B cell (primary cell): ENCODE data around the gene NOTCH1.

ENCODE experiments used
- EZH2 ChIP-seq: IDR thresholded peaks from 2 replicates; pipeline ENCODE4 v1.6.1; 2012; ENCODE audit warnings: borderline replicate concordance, low read depth, mild to moderate bottlenecking, moderate library complexity, low read length; ENCODE audit not compliant: insufficient read depth, poor library complexity, severe bottlenecking
- TF ChIP-seq, protein P1 (sequence below): fragments of 200-600 bp; IDR thresholded peaks from one replicate; pipeline ENCODE4 v1.8.0; 2022; ENCODE audit warnings: antibody characterized with exemption, mild to moderate bottlenecking

DNA sequence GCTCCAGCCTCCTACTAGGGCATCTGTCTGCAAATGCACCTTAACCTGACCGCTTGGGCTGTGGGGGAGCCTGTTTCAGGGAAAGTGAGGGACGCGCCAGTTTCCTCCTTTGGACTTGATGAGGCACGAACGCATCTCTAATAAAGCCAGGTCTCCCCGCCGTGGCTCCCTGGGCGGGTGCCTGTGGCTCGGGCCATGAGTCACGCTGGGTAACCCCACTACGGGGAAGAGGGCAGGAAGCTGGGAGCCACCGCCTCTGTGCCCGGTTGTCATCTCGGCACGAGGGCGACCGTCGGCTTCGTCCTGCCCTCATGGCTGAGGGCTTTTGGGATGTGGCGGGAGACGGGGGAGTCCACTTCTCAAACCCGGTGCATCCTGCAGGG lies 12.1 kb downstream of the NOTCH1 start:
- TF ChIP-seq, protein P1, sequence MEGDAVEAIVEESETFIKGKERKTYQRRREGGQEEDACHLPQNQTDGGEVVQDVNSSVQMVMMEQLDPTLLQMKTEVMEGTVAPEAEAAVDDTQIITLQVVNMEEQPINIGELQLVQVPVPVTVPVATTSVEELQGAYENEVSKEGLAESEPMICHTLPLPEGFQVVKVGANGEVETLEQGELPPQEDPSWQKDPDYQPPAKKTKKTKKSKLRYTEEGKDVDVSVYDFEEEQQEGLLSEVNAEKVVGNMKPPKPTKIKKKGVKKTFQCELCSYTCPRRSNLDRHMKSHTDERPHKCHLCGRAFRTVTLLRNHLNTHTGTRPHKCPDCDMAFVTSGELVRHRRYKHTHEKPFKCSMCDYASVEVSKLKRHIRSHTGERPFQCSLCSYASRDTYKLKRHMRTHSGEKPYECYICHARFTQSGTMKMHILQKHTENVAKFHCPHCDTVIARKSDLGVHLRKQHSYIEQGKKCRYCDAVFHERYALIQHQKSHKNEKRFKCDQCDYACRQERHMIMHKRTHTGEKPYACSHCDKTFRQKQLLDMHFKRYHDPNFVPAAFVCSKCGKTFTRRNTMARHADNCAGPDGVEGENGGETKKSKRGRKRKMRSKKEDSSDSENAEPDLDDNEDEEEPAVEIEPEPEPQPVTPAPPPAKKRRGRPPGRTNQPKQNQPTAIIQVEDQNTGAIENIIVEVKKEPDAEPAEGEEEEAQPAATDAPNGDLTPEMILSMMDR, result no peak
- TF ChIP-seq EZH2, result no peak
